Neuronal stem cell (in vitro differentiated cells): Measurements from ENCODE around the gene SELENOS.

Experiments used
- DNase-seq: peaks from one replicate; pipeline ENCODE4 v3.0.0-alpha.2; 2013; ENCODE audit warnings: low spot score
- H2AFZ ChIP-seq: one replicate; pipeline ENCODE4 v1.6.1; 2013; ENCODE audit warnings: mild to moderate bottlenecking, low read length, inconsistent platforms
- H2AK5ac ChIP-seq: 2 replicates; pipeline ENCODE4 v1.6.1; 2013; ENCODE audit warnings: low read depth, mild to moderate bottlenecking, inconsistent platforms, low read length, moderate library complexity, mixed read lengths
- H2BK120ac ChIP-seq: 2 replicates; pipeline ENCODE4 v1.6.1; 2013; ENCODE audit warnings: low read depth, mild to moderate bottlenecking, inconsistent platforms, low read length, moderate library complexity, mixed read lengths
- H2BK12ac ChIP-seq: one replicate; pipeline ENCODE4 v1.6.1; 2013; ENCODE audit warnings: low read length, inconsistent platforms
- H2BK15ac ChIP-seq: 2 replicates; pipeline ENCODE4 v1.6.1; 2013; ENCODE audit warnings: mild to moderate bottlenecking, low read length, inconsistent platforms, mixed read lengths
- H2BK5ac ChIP-seq: one replicate; pipeline ENCODE4 v1.6.1; 2013; ENCODE audit warnings: inconsistent platforms, mild to moderate bottlenecking, low read length, moderate library complexity
- H3K14ac ChIP-seq: one replicate; pipeline ENCODE4 v1.6.1; 2013; ENCODE audit warnings: low read length, inconsistent platforms
- H3K18ac ChIP-seq: 2 replicates; pipeline ENCODE4 v1.6.1; 2013; ENCODE audit warnings: low read length, inconsistent platforms
- H3K23ac ChIP-seq: 2 replicates; pipeline ENCODE4 v1.6.1; 2013; ENCODE audit warnings: low read depth, mild to moderate bottlenecking, mixed read lengths, low read length, inconsistent platforms; ENCODE audit not compliant: poor library complexity
- H3K27ac ChIP-seq: replicated peaks from 3 replicates; pipeline ENCODE4 v1.5.1; 2013; ENCODE audit warnings: low read length, inconsistent platforms
- H3K27me3 ChIP-seq, 3 experiments: 2 replicates each; pipeline ENCODE4 v1.6.1; 2013; ENCODE audit warnings: low read length in 3 of 3, mild to moderate bottlenecking in 2 of 3, inconsistent platforms in 1 of 3, low read depth in 1 of 3, mixed read lengths in 1 of 3, moderate library complexity in 1 of 3; ENCODE audit not compliant: control insufficient read depth in 3 of 3, insufficient read depth in 3 of 3
- H3K36me3 ChIP-seq, 2 donors: replicated peaks in 1 of 2; 2 replicates each; pipeline ENCODE4 v1.6.1; 2013; ENCODE audit warnings: low read length in 2 of 2; ENCODE audit not compliant: control insufficient read depth in 2 of 2, insufficient read depth in 2 of 2
- H3K4ac ChIP-seq: 2 replicates; pipeline ENCODE4 v1.6.1; 2013; ENCODE audit warnings: inconsistent platforms, mild to moderate bottlenecking, low read length, moderate library complexity
- H3K4me1 ChIP-seq, 2 donors: 1 replicate in 1 of 2; 2 replicates in 1 of 2; pipeline ENCODE4 v1.6.1; 2013; ENCODE audit warnings: low read length in 2 of 2, low read depth in 1 of 2; ENCODE audit not compliant: control insufficient read depth in 2 of 2, insufficient read depth in 1 of 2
- H3K4me2 ChIP-seq: one replicate; pipeline ENCODE4 v1.6.1; 2013; ENCODE audit warnings: mild to moderate bottlenecking, low read length, inconsistent platforms; ENCODE audit not compliant: insufficient read depth, poor library complexity, severe bottlenecking
- H3K4me3 ChIP-seq, 2 donors: 2 replicates each; pipeline ENCODE4 v1.5.1; 2013; ENCODE audit warnings: low read length in 2 of 2, mild to moderate bottlenecking in 2 of 2, inconsistent platforms in 1 of 2, moderate library complexity in 1 of 2
- H3K79me1 ChIP-seq: one replicate; pipeline ENCODE4 v1.6.1; 2013; ENCODE audit warnings: low read depth, mild to moderate bottlenecking, inconsistent platforms, low read length, moderate library complexity
- H3K9ac ChIP-seq: one replicate; pipeline ENCODE4 v1.6.1; 2013; ENCODE audit warnings: mild to moderate bottlenecking, low read depth, low read length, inconsistent platforms; ENCODE audit not compliant: poor library complexity
- H3K9me3 ChIP-seq, 2 donors: replicated peaks in 1 of 2; 2 replicates each; pipeline versions ENCODE3 to v1.6.1; 2013; ENCODE audit warnings: low read length in 2 of 2, mild to moderate bottlenecking in 2 of 2, inconsistent platforms in 1 of 2, low read depth in 1 of 2, mixed read lengths in 1 of 2, moderate library complexity in 1 of 2; ENCODE audit not compliant: control insufficient read depth in 2 of 2, insufficient read depth in 1 of 2
- H4K8ac ChIP-seq: one replicate; pipeline ENCODE4 v1.6.1; 2013; ENCODE audit warnings: low read depth, mild to moderate bottlenecking, inconsistent platforms, low read length, moderate library complexity
- H4K91ac ChIP-seq: one replicate; pipeline ENCODE4 v1.6.1; 2013; ENCODE audit warnings: low read length, low read depth, mild to moderate bottlenecking, inconsistent platforms; ENCODE audit not compliant: poor library complexity
- WGBS, 2 donors: extraction: QIAGEN DNeasy Blood & Tissue Kit; methylation state at CpG; one replicate each; pipeline ENCODE4 v1.1.7; 2013; ENCODE audit warnings: missing lambda C conversion rate in 2 of 2, mixed read lengths in 1 of 2; ENCODE audit not compliant: insufficient read length in 2 of 2, insufficient replicate concordance in 1 of 2; ENCODE audit errors: extremely low coverage in 2 of 2; 5-methylcytosine and 5-hydroxymethylcytosine counted together

The SELENOS gene

DNA sequence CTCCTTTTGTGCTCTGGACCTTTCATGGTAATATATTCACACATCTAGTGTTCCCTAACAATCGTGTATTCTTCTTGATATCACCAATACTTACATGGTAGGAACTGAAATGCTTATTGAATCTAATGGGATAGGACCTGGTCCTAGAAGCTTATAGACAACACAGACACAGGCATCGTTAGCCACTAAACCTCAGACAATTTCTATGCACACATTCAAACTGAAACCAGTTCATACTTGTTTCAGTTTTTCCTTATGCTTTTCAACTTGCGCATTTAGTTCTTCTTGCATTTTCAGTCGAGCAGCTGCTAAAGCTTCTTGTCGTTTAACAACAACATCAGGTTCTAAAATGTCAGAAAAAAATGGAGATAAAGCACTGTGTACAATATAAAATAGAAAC lies 2.3 kb downstream of the SELENOS start:
- H3K4me2 ChIP-seq: no peak overlapping the region
- no peaks in the 10 kb centered on the region for H3K27me3 ChIP-seq
- peaks cover 4% of the 10 kb centered on the region in 2 donors for H3K4me1 ChIP-seq
- H3K36me3 ChIP-seq: peaks cover 32 to 66% of the 10 kb centered on the region in 2 donors
- H4K8ac ChIP-seq: no peak overlapping the region
- WGBS, 2 donors: no CpG with 5 or more reads among the region's 5 CpGs
- no peaks in the 10 kb centered on the region for H3K9me3 ChIP-seq
- H2BK12ac ChIP-seq: no peak overlapping the region
- H3K9ac ChIP-seq: no peak overlapping the region
- H2BK120ac ChIP-seq: no peak overlapping the region
- DNase-seq: no peak
- no peak overlapping the region for H2BK5ac ChIP-seq
- no peak overlapping the region for H3K18ac ChIP-seq
- no peak overlapping the region for H3K4ac ChIP-seq
- H4K91ac ChIP-seq: no peak overlapping the region
- no peak overlapping the region for H2AK5ac ChIP-seq
- H3K23ac ChIP-seq: no peak overlapping the region
- H3K79me1 ChIP-seq: peaks cover 5% of the 10 kb centered on the region
- H3K14ac ChIP-seq: no peak overlapping the region
- no peak overlapping the region for H3K27ac ChIP-seq
- H2AFZ ChIP-seq: no peak overlapping the region
- no peak overlapping the region for H2BK15ac ChIP-seq
- H3K4me3 ChIP-seq: no peak overlapping the region

DNA sequence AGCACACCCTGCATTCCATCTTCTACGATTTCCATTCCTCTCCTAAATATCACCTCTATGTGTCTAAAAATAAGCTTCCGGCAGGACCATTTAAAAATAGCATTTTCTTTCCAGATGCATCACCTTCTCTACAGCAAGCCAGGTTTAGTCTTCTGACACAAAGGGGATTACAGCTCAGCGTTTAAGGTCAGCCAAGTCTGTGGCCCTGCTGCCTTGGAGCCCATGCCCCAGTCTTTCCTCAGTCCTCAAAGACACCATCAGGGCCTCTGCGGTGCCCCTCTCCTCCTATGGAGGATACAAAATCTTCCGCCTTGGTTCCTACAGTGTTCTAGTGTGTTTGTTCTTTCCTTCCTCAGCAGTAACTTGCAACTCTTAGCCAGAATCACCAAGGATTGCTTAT lies 3.8 kb downstream of the SELENOS start:
- no peak overlapping the region for H4K91ac ChIP-seq
- no peak overlapping the region for H4K8ac ChIP-seq
- no peak overlapping the region for H3K4me2 ChIP-seq
- H3K9ac ChIP-seq: no peak overlapping the region
- no peak overlapping the region for H2BK120ac ChIP-seq
- H2AFZ ChIP-seq: no peak overlapping the region
- no peak overlapping the region for H2BK15ac ChIP-seq
- H3K14ac ChIP-seq: no peak overlapping the region
- H2BK5ac ChIP-seq: no peak overlapping the region
- peaks cover 5% of the 10 kb centered on the region for H3K79me1 ChIP-seq
- H3K18ac ChIP-seq: no peak overlapping the region
- H3K27ac ChIP-seq: no peak overlapping the region
- no peak overlapping the region for H2AK5ac ChIP-seq
- no peak overlapping the region for H3K23ac ChIP-seq
- DNase-seq: no peak
- H2BK12ac ChIP-seq: no peak overlapping the region
- peaks cover 4% of the 10 kb centered on the region in 2 donors for H3K4me1 ChIP-seq
- H3K9me3 ChIP-seq: no peaks in the 10 kb centered on the region
- no peaks in the 10 kb centered on the region for H3K27me3 ChIP-seq
- WGBS, 2 donors: no CpG with 5 or more reads among the region's 5 CpGs
- peaks cover 32 to 74% of the 10 kb centered on the region in 2 donors for H3K36me3 ChIP-seq
- H3K4ac ChIP-seq: no peak overlapping the region
- H3K4me3 ChIP-seq: no peak overlapping the region

DNA sequence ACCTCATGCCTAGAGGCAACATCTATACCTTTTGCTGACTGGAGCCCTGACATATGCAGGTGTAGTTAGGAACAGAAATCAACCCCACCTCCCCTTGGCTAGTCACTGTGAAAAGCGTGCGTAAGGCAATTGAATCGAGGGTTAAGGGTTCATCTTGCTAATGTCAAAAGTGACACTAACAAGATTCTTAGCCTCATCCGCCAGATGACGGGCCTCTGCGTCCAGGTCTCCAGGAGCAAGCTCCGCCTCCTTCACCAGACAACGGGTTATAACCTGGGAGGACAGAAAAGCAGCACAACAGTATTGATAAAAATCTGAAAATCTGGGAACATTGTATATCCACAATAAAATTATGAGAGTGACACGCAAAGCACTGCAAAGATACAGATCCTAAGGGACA lies 4.7 kb downstream of the SELENOS start:
- Histone ChIP-seq H2BK5ac (no peak overlapping the region), H3K23ac (no peak overlapping the region), H3K79me1 (peaks cover 5% of the 10 kb centered on the region), H3K4ac (no peak overlapping the region), H3K4me1 (peaks cover 2 to 4% of the 10 kb centered on the region in 2 donors), H3K4me3 (no peak overlapping the region), H2BK12ac (no peak overlapping the region), H2BK120ac (no peak overlapping the region), H3K14ac (no peak overlapping the region), H3K18ac (no peak overlapping the region), H2BK15ac (no peak overlapping the region), H4K91ac (no peak overlapping the region), H3K4me2 (no peak overlapping the region), H4K8ac (no peak overlapping the region), H3K27me3 (no peaks in the 10 kb centered on the region), H2AK5ac (no peak overlapping the region), H2AFZ (no peak overlapping the region), H3K9ac (no peak overlapping the region), H3K27ac (no peak overlapping the region), H3K36me3 (peaks cover 32 to 79% of the 10 kb centered on the region in 2 donors), H3K9me3 (no peaks in the 10 kb centered on the region)
- no CpG with 5 or more reads among the region's 9 CpGs for WGBS, 2 donors
- no peak for DNase-seq

DNA sequence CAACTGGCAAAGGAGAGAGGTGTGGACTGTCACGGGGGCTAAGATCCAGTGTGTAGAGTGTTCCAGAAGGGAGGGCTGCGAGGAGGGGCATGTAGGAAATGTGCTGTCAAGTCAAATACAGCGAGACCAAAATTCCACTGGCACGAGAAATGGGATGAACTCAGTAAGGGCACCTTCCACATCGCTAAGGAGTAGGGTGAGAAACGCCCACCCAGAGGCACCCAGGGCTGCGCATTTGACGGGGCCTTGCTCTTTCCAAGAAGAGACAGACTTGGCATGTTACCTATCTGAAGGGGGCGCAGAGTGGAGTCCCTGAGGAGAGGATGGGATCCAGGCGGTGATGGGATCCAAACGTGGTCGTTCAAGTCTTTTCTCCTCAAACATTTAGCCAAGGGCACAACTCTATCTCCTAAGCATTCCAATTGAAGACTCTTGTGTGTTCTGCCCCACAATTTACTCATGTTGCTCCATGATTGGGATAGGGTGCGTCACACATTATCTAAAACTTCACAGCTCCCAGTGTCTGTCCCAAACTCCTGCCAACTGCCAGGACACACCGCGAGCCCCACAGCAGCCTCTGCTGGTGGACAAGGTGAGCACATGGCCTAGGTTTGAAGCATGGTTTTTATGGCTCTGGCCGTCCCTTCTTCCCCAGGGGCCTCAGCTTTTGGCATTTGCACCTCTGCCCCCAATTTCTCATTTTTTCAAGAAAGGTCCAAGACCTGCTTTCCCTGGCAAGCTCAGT lies 7.6 kb downstream of the SELENOS start:
- Histone ChIP-seq H2BK5ac (no peak overlapping the region), H3K9ac (no peak overlapping the region), H3K14ac (no peak overlapping the region), H3K27ac (no peak overlapping the region), H2BK12ac (no peak overlapping the region), H3K36me3 (peaks cover 27 to 66% of the 10 kb centered on the region in 2 donors), H3K4me1 (no peaks in the 10 kb centered on the region), H2AFZ (no peak overlapping the region), H3K4ac (no peak overlapping the region), H3K18ac (no peak overlapping the region), H3K27me3 (no peaks in the 10 kb centered on the region), H4K91ac (no peak overlapping the region), H3K79me1 (no peaks in the 10 kb centered on the region), H3K9me3 (no peaks in the 10 kb centered on the region), H2AK5ac (no peak overlapping the region), H2BK15ac (no peak overlapping the region), H3K23ac (no peak overlapping the region), H3K4me3 (no peak overlapping the region), H4K8ac (no peak overlapping the region), H2BK120ac (no peak overlapping the region), H3K4me2 (no peak overlapping the region)
- no peak for DNase-seq
- no CpG with 5 or more reads among the region's 16 CpGs for WGBS, 2 donors
